GM13976 (cell line): Measurements from ENCODE around the gene GTSF1L.

Experiments
- DNase-seq: peaks from one replicate; pipeline ENCODE4 v3.0.0; 2012; ENCODE audit warnings: low spot score
- CTCF ChIP-seq: IDR thresholded peaks from 2 replicates; pipeline ENCODE4 v1.5.1; 2012; ENCODE audit warnings: borderline replicate concordance, mild to moderate bottlenecking; ENCODE audit not compliant: insufficient read depth; ENCODE audit errors: extremely low read depth, missing control alignments, control extremely low read depth
- in situ Hi-C: fragments of 300-500 bp; cut with MboI; formaldehyde crosslinking; loops from one replicate; pipeline ENCODE4 v1.12.0; 2022; ENCODE audit warnings: low sequenced_read_pairs, mixed read lengths, inconsistent platforms; ENCODE audit not compliant: unreplicated experiment

GTSF1L gene

GRCh38 chr20:43746344-43747137 lies 19.7 kb upstream of the GTSF1L start:
- in situ Hi-C loops, result loop anchor here (10.0 kb wide), 1 partner anchor 338 kb away; no protein-coding TSS in a partner anchor
- DNase-seq, result no peak
- TF ChIP-seq CTCF, result no peak

GRCh38 chr20:43744966-43745730 lies 18.3 kb upstream of the GTSF1L start:
- no peak for DNase-seq
- in situ Hi-C loops, result loop anchor here (10.0 kb wide), 1 partner anchor 340 kb away; no protein-coding TSS in a partner anchor
- TF ChIP-seq CTCF, result no peak

- DNase-seq, result no peak
- TF ChIP-seq CTCF, result no peak
- in situ Hi-C loops, result loop anchor here (10.0 kb wide), 1 partner anchor 341 kb away; no protein-coding TSS in a partner anchor
Observed at GRCh38 chr20:43744151-43744611, 17.4 kb upstream of the GTSF1L start.

GRCh38 chr20:43740642-43741041 lies 13.8 kb upstream of the GTSF1L start:
- no peak for TF ChIP-seq CTCF
- in situ Hi-C loops, result loop anchor here (10.0 kb wide), 1 partner anchor 344 kb away; no protein-coding TSS in a partner anchor
- no peak for DNase-seq

GRCh38 chr20:43739148-43739749 lies 12.4 kb upstream of the GTSF1L start:
- TF ChIP-seq CTCF, result no peak
- in situ Hi-C loops, result no loop called here
- no peak for DNase-seq

- DNase-seq, result no peak
- TF ChIP-seq CTCF, result no peak
- in situ Hi-C loops, result no loop called here
Observed at GRCh38 chr20:43737925-43738324, 11.1 kb upstream of the GTSF1L start.
